ENCODE data around the gene PRICKLE2.

PRICKLE2 gene

GRCh38 chr3:64055076-64055475, 170.2 kb downstream of the PRICKLE2 start:
- H3K4me3 ChIP-seq (ENCODE audit: low read depth, low read length) = no peak overlapping the region
- TF ChIP-seq CTCF (IDR thresholded peaks at IDR 0.05; ENCODE audit: borderline replicate concordance, insufficient read depth, low read depth, low read length) = no peak

GRCh38 chr3:64054488-64054887, 170.8 kb downstream of the PRICKLE2 start:
- no peak overlapping the region for H3K4me3 ChIP-seq (ENCODE audit: low read depth, low read length)
- TF ChIP-seq CTCF (IDR thresholded peaks at IDR 0.05; ENCODE audit: borderline replicate concordance, insufficient read depth, low read depth, low read length) = no peak

DNA sequence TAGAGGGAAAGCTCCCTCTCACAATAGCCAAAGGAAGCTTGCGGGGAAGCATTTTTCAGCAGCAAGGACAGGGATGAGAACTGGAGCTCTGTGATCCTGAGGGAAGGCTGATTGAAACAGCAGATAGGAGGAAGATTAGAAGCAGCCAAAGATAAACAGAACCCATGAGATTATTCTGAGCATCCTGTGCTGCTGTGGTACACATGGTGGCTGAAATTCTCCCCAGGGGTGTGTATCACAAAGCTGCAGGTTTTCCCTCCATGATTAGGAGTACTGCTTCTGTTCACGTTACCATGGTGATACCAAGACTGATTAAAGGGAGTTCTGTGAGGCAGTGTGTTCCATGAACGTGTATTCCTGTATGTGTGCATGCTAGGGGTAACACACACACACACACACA, 171.7 kb downstream of the PRICKLE2 start:
- no peak for TF ChIP-seq CTCF (IDR thresholded peaks at IDR 0.05; ENCODE audit: borderline replicate concordance, insufficient read depth, low read depth, low read length)
- H3K4me3 ChIP-seq (ENCODE audit: low read depth, low read length) = no peak overlapping the region

DNA sequence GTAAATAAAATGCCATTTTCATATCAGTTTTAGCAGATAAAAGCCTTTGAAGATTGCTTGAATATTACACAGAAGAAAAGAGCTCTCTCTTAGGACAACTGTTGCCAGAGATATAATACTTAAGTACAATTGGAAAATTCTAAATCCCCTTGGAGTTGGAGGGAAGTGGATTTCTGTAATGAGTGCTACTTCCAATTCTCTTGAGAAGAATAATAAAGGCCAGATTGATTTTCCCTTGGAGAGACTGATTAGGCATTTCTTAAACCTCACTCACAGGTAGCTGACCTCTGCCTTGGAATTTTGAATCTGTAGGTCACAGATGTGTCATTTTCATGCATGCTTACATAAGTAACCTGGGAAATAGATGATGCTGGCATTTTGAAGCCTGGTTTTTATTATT, 172.1 kb downstream of the PRICKLE2 start:
- TF ChIP-seq CTCF (IDR thresholded peaks at IDR 0.05; ENCODE audit: borderline replicate concordance, insufficient read depth, low read depth, low read length) = no peak
- no peak overlapping the region for H3K4me3 ChIP-seq (ENCODE audit: low read depth, low read length)

- no peak overlapping the region for H3K4me3 ChIP-seq (ENCODE audit: low read depth, low read length)
- no peak for TF ChIP-seq CTCF (IDR thresholded peaks at IDR 0.05; ENCODE audit: borderline replicate concordance, insufficient read depth, low read depth, low read length)
Measured at GRCh38 chr3:64049832-64050231, 175.4 kb downstream of the PRICKLE2 start.

GRCh38 chr3:64049136-64049535, 176.1 kb downstream of the PRICKLE2 start:
- H3K4me3 ChIP-seq (ENCODE audit: low read depth, low read length) = no peak overlapping the region
- TF ChIP-seq CTCF (IDR thresholded peaks at IDR 0.05; ENCODE audit: borderline replicate concordance, insufficient read depth, low read depth, low read length) = no peak

- no peak overlapping the region for H3K4me3 ChIP-seq (ENCODE audit: low read depth, low read length)
- TF ChIP-seq CTCF (IDR thresholded peaks at IDR 0.05; ENCODE audit: borderline replicate concordance, insufficient read depth, low read depth, low read length) = no peak
Measured at GRCh38 chr3:64048631-64049061, 176.6 kb downstream of the PRICKLE2 start.
